Type B pancreatic cell (in vitro differentiated cells): ENCODE measurements around the gene BCLAF1. TPM values are rescaled to one million over a fixed set of nuclear protein-coding genes. Genes with fewer than 3 reads are reported as not detected.

Source experiments
- DNase-seq: peaks from one replicate; pipeline ENCODE4 v3.0.0; 2021; ENCODE audit warnings: mixed read lengths; ENCODE audit not compliant: unreplicated experiment; ENCODE audit errors: extremely low spot score
- H3K27ac Mint-ChIP-seq: 2 replicates; pipeline ENCODE4 v1.8.0; 2021; ENCODE audit warnings: mild to moderate bottlenecking, mixed read lengths
- H3K27me3 Mint-ChIP-seq: 2 replicates; pipeline ENCODE4 v1.8.0; 2021; ENCODE audit warnings: mixed read lengths
- H3K36me3 Mint-ChIP-seq: 2 replicates; pipeline ENCODE4 v1.8.0; 2021; ENCODE audit warnings: mixed read lengths
- H3K4me1 Mint-ChIP-seq: one replicate; pipeline ENCODE4 v1.8.0; 2021; ENCODE audit warnings: mixed read lengths; ENCODE audit not compliant: unreplicated experiment
- H3K4me3 Mint-ChIP-seq: 2 replicates; pipeline ENCODE4 v1.8.0; 2021; ENCODE audit warnings: mild to moderate bottlenecking, mixed read lengths
- H3K9me3 Mint-ChIP-seq: 2 replicates; pipeline ENCODE4 v1.8.0; 2021; ENCODE audit warnings: mixed read lengths
- total RNA-seq: library from RNA; stranded (reverse); gene quantifications from 2 replicates; pipeline ENCODE4 v1.2.1, GENCODE V29; 2021; ENCODE audit warnings: low replicate concordance
- TF ChIP-seq, protein P1 (sequence below): fragments of 200-600 bp; sonication (generic); conservative IDR thresholded peaks from 2 replicates; pipeline ENCODE4 v1.5.0; 2021; ENCODE audit warnings: antibody characterized with exemption, mild to moderate bottlenecking

The BCLAF1 gene
- total RNA-seq, 1 donor from 2014 or later, result 190 TPM

GRCh38 chr6:136209496-136209895, 80.2 kb downstream of the BCLAF1 start:
- H3K4me1 Mint-ChIP-seq, result no peaks in the 10 kb centered on the region
- TF ChIP-seq, protein P1, sequence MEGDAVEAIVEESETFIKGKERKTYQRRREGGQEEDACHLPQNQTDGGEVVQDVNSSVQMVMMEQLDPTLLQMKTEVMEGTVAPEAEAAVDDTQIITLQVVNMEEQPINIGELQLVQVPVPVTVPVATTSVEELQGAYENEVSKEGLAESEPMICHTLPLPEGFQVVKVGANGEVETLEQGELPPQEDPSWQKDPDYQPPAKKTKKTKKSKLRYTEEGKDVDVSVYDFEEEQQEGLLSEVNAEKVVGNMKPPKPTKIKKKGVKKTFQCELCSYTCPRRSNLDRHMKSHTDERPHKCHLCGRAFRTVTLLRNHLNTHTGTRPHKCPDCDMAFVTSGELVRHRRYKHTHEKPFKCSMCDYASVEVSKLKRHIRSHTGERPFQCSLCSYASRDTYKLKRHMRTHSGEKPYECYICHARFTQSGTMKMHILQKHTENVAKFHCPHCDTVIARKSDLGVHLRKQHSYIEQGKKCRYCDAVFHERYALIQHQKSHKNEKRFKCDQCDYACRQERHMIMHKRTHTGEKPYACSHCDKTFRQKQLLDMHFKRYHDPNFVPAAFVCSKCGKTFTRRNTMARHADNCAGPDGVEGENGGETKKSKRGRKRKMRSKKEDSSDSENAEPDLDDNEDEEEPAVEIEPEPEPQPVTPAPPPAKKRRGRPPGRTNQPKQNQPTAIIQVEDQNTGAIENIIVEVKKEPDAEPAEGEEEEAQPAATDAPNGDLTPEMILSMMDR, result no peak
- DNase-seq, result no peak
- no peak overlapping the region for H3K27ac Mint-ChIP-seq
- H3K9me3 Mint-ChIP-seq, result no peaks in the 10 kb centered on the region
- H3K27me3 Mint-ChIP-seq, result no peaks in the 10 kb centered on the region
- no peaks in the 10 kb centered on the region for H3K36me3 Mint-ChIP-seq
- no peak overlapping the region for H3K4me3 Mint-ChIP-seq

DNA sequence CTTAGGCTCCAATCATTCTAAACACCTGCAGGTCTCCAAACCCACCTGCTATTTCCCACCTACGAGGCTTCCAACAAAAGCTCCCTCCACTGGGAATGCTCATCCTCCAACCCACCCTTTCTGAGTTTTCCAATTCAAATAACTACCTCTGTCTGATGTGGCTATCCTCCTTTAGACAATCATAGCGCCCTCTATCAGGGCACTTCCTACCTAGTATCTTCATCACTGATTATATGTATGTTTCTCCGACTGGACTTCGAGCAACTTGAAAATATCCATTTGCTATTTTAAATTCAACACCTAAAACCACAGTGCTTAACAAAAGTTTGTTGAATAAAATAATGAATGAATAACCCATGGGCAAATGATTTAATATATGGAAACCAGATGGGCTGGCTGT, 80.9 kb downstream of the BCLAF1 start:
- TF ChIP-seq, protein P1, result no peak
- Mint-ChIP-seq H3K27me3 (no peaks in the 10 kb centered on the region), H3K9me3 (no peaks in the 10 kb centered on the region), H3K4me3 (no peak overlapping the region), H3K36me3 (no peaks in the 10 kb centered on the region), H3K4me1 (no peaks in the 10 kb centered on the region), H3K27ac (no peak overlapping the region)
- no peak for DNase-seq

Other genes with a start within 250 kb of the BCLAF1 start
- gene MTFR2, start 39.5 kb downstream of the BCLAF1 start, total RNA-seq, result 2.5 and 3.9 TPM in 2 replicates